Motor neuron (in vitro differentiated cells): Measurements from ENCODE around the gene WDR88. TPM values are rescaled to one million over a fixed set of nuclear protein-coding genes. Genes with fewer than 3 reads are reported as not detected.
"Not testable (repeated sequence)": the region's sequence is repeated elsewhere in the genome, so short reads cannot be mapped to it uniquely, and the experiment has no call there.

Source experiments
- ATAC-seq, 8 experiments: fragments of 200-7000 bp; cut with Tn5 transposase; replicated peaks in 6 of 8; 2 replicates each; pipeline ENCODE4 v1.8.0; 2021; ENCODE audit warnings: mild to moderate bottlenecking in 8 of 8, moderate library complexity in 8 of 8
- H3K27ac ChIP-seq, 2 donors: fragments of 250-450 bp; sonication (Bioruptor Pico); 2 replicates each; pipeline ENCODE4 v1.9.0; 2021; ENCODE audit warnings: antibody characterized with exemption in 2 of 2, mild to moderate bottlenecking in 2 of 2, moderate library complexity in 1 of 2
- H3K4me1 ChIP-seq, 2 donors: fragments of 250-450 bp; sonication (Bioruptor Pico); replicated peaks in 1 of 2; 2 replicates each; pipeline ENCODE4 v1.6.1; 2021; ENCODE audit warnings: antibody characterized with exemption in 2 of 2, mild to moderate bottlenecking in 2 of 2, moderate library complexity in 1 of 2
- H3K4me3 ChIP-seq, 5 donors: fragments of 250-450 bp; sonication (Bioruptor Pico); 2 replicates each; pipeline ENCODE4 v1.9.0; 2021; ENCODE audit warnings: antibody characterized with exemption in 5 of 5, mild to moderate bottlenecking in 5 of 5, moderate library complexity in 4 of 5
- WGBS, 10 experiments: fragments of 450-650 bp; shearing (Covaris generic); methylation state at CpG; one replicate each; pipeline ENCODE4 v1.0.0; 2022; 5-methylcytosine and 5-hydroxymethylcytosine counted together
- in situ Hi-C, 9 experiments: fragments of 400-800 bp; cut with MboI; loops; one replicate each; pipeline ENCODE4 v1.15.0; 2021; ENCODE audit warnings: low sequenced_read_pairs in 9 of 9, low pct_unique_long_range_greater_than_20kb in 2 of 9; ENCODE audit not compliant: unreplicated experiment in 9 of 9
- total RNA-seq, 8 experiments: library from RNA; unstranded; fragments of 300-600 nt; gene quantifications; 2 replicates each; pipeline versions ENCODE4 v1.2.3 to v1.2.4, GENCODE V29; 2022

WDR88 gene
- total RNA-seq, 8 experiments from 2014 or later: 0.25 to 1.4 (median 0.67) TPM

- no peaks in the 10 kb centered on the region for H3K4me1 ChIP-seq
- WGBS, 10 experiments: 90 to 100% (median 97%) methylated on average over 1 to 4 of the region's 4 CpGs; no CpG with 5 or more reads in 1 of the 10 experiments
- no peak for ATAC-seq
- in situ Hi-C loops: no loop called here
- H3K4me3 ChIP-seq: no peak overlapping the region
- no peak overlapping the region for H3K27ac ChIP-seq
Measured at GRCh38 chr19:33159149-33159548, 27.2 kb downstream of the WDR88 start.

- 40 to 100% (median 67%) methylated on average over 1 to 7 of the region's 8 CpGs; no CpG with 5 or more reads in 3 of the 10 experiments for WGBS, 10 experiments
- no peak for ATAC-seq
- Histone ChIP-seq H3K27ac (no peak overlapping the region), H3K4me3 (no peak overlapping the region), H3K4me1 (no peaks in the 10 kb centered on the region)
- in situ Hi-C loops: no loop called here
Measured at GRCh38 chr19:33159893-33160292, 28.0 kb downstream of the WDR88 start.

- in situ Hi-C loops: no loop called here
- H3K4me3 ChIP-seq: no peak overlapping the region
- ATAC-seq: no peak
- H3K4me1 ChIP-seq: no peaks in the 10 kb centered on the region
- 60 to 100% (median 100%) methylated on average over 1 of the region's 4 CpGs; no CpG with 5 or more reads in 7 of the 10 experiments for WGBS, 10 experiments
- no peak overlapping the region for H3K27ac ChIP-seq
Measured at GRCh38 chr19:33161201-33161600, 29.3 kb downstream of the WDR88 start.

- in situ Hi-C loops: no loop called here
- no peak overlapping the region for H3K27ac ChIP-seq
- WGBS, 10 experiments: 58 to 100% (median 80%) methylated on average over 1 to 6 of the region's 6 CpGs; no CpG with 5 or more reads in 2 of the 10 experiments
- ATAC-seq: no peak
- H3K4me3 ChIP-seq: no peak overlapping the region
- no peaks in the 10 kb centered on the region for H3K4me1 ChIP-seq
Measured at GRCh38 chr19:33163481-33163880, 31.6 kb downstream of the WDR88 start.

- H3K27ac ChIP-seq, ATAC-seq, in situ Hi-C loops, H3K4me1 ChIP-seq, H3K4me3 ChIP-seq: not testable (repeated sequence)
- 0 to 75% (median 66%) methylated on average over 1 to 6 of the region's 6 CpGs; no CpG with 5 or more reads in 2 of the 10 experiments for WGBS, 10 experiments
Measured at GRCh38 chr19:33166037-33166436, 34.1 kb downstream of the WDR88 start.

GRCh38 chr19:33167438-33167837 lies 35.5 kb downstream of the WDR88 start:
- no peak overlapping the region for H3K27ac ChIP-seq
- in situ Hi-C loops: no loop called here
- WGBS, 10 experiments: 67 to 100% (median 88%) methylated on average over 1 of the region's 1 CpG; no CpG with 5 or more reads in 1 of the 10 experiments
- no peak for ATAC-seq
- H3K4me1 ChIP-seq: no peaks in the 10 kb centered on the region
- no peak overlapping the region for H3K4me3 ChIP-seq

GRCh38 chr19:33168528-33168927 lies 36.6 kb downstream of the WDR88 start:
- Histone ChIP-seq H3K27ac (no peak overlapping the region), H3K4me3 (no peak overlapping the region), H3K4me1 (peaks cover 0 to 3% of the 10 kb centered on the region in 2 donors)
- in situ Hi-C loops: no loop called here
- 38 to 100% (median 100%) methylated on average over 1 of the region's 1 CpG; no CpG with 5 or more reads in 2 of the 10 experiments for WGBS, 10 experiments
- ATAC-seq: no peak

GRCh38 chr19:33171222-33171795 lies 39.4 kb downstream of the WDR88 start:
- Histone ChIP-seq H3K4me1 (peaks cover 12% of the 10 kb centered on the region in 2 donors), H3K4me3 (no peak overlapping the region), H3K27ac (no peak overlapping the region)
- 83 to 100% (median 89%) methylated on average over 1 of the region's 1 CpG; no CpG with 5 or more reads in 7 of the 10 experiments for WGBS, 10 experiments
- ATAC-seq: no peak
- in situ Hi-C loops: no loop called here

GRCh38 chr19:33171916-33172359 lies 40.0 kb downstream of the WDR88 start:
- 79 to 100% (median 95%) methylated on average over 1 to 6 of the region's 6 CpGs; no CpG with 5 or more reads in 3 of the 10 experiments for WGBS, 10 experiments
- Histone ChIP-seq H3K4me1 (peaks cover 12% of the 10 kb centered on the region in 2 donors), H3K4me3 (no peak overlapping the region), H3K27ac (no peak overlapping the region)
- peak in 1 of 8 experiments; percentile 1 for ATAC-seq
- in situ Hi-C loops: no loop called here

- no peak for ATAC-seq
- Histone ChIP-seq H3K4me3 (no peak overlapping the region), H3K4me1 (peaks cover 12% of the 10 kb centered on the region in 2 donors), H3K27ac (no peak overlapping the region)
- 87% methylated on average over 3 of the region's 5 CpGs; no CpG with 5 or more reads in 9 of the 10 experiments for WGBS, 10 experiments
- in situ Hi-C loops: no loop called here
Measured at GRCh38 chr19:33174186-33174585, 42.3 kb downstream of the WDR88 start.

GRCh38 chr19:33175156-33175782 lies 43.4 kb downstream of the WDR88 start:
- ATAC-seq: no peak
- Histone ChIP-seq H3K27ac (peak overlapping the region; percentile 94 to 98), H3K4me1 (peaks cover 12% of the 10 kb centered on the region in 2 donors), H3K4me3 (peak overlapping the region in 4 of 5 donors; percentile 52 to 72 (median 64))
- WGBS, 10 experiments: 58 to 100% (median 94%) methylated on average over 2 to 5 of the region's 10 CpGs; no CpG with 5 or more reads in 2 of the 10 experiments
- in situ Hi-C loops: no loop called here

- Histone ChIP-seq H3K4me1 (peaks cover 12% of the 10 kb centered on the region in 2 donors), H3K4me3 (peak overlapping the region; percentile 52 to 72 (median 61)), H3K27ac (peak overlapping the region; percentile 94 to 98)
- ATAC-seq: peak; percentile 2 to 16 (median 8)
- in situ Hi-C loops: no loop called here
- 0 to 44% (median 0%) methylated on average over 1 to 8 of the region's 25 CpGs; no CpG with 5 or more reads in 3 of the 10 experiments for WGBS, 10 experiments
Measured at GRCh38 chr19:33175886-33176669, 44.2 kb downstream of the WDR88 start.
